ENCODE measurements around the gene RNF217.
"Not testable (repeated sequence)": the region's sequence is repeated elsewhere in the genome, so short reads cannot be mapped to it uniquely, and the experiment has no call there.

The RNF217 gene

DNA sequence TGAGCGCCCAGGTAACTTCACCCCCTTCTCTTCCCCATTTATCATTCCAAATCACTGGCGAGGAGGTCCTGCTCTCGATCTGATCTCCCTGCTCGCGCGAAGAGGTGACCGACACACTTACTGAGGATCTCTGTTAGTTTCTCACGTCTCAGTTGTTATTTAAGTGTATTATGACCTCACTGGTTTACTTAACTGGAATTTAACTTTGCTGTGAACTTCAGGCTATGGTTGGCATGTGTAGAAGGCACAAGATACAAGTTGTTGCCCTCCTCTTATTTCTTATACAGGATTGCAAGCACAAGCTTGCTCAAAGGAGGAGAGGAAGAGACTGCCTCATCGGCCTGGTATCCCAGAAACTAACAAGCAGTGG, 1.2 kb downstream of the RNF217 start:
- DNase-seq: no peak

DNA sequence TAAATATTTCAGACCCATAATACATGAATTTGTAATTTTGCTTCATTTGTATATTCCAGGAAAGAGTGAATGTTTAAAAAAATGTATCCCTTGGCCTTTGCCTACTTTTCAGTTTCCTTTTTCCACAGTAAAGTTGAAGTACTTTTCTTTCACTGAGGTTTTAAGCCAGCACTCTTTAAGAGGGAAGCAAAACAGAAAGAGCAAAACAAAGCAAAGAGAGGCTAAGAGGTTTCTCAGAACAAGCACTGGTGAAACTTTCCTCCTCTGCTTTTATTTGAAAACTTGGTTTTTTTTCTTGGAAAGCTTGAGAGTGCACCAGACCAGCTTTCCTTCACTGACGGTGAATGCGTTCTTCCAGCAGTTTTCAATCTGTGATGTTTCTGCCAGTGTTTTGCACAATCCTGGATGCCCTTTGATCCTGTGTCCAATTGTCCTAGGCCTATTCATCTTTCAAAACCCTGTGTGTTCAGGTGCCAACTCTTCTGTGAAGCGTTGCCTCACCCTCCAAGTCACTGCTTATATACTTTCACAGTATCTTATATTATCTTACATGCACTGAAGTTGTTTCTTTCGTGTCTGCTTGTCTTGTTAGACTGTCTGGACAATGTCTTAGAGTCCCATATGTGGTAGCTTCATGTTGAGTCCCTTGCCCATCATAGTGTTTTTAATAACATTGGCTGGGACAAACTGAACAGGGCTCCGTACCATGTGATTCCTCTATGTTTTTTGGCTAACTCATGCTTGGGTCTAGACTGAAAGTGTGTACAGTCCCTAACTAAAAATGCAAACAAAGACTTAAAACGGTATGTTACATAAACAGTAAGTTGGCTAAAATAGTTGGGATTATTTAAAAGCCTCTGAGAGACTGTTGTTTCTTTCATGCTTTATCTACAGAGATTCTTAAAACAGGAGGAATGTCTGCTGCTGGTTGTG, 1.9 kb downstream of the RNF217 start:
- DNase-seq: no peak

DNA sequence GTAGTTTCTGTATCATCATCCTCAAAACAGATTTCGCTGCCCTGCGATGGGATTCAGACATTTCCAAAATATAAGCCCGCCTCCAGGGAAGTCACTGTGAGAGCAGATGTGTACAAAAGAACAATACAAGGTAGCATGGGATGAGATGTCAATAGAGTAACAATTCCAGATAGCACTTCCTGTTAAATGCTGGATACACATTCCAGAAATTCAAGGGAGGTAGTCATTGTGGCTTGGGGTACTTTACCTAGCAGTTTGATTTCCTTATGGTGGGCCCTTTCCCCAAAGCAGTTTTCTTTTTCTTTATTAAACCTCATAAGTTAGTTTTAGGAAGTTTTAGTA, 2.5 kb downstream of the RNF217 start:
- no peak for DNase-seq

DNA sequence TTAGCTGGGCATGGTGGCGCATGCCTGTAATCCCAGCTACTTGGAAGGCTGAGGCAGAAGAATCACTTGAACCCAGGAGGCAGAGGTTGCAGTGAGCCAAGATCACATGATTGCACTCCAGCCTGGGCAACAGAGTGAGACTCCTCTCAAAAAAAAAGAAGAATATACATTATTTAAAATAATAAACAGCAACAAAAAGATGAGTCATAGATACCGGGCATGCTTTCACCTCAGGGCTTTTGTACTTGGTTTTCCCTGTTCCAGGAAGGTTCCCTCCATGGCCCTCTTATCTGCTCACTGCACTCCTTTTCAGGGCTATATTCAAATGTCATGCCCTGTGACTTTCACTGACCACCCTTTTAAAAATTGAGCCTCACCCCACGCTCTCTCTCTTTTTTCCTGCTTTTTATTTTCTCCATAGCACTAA, 3.2 kb downstream of the RNF217 start:
- not testable (repeated sequence) for DNase-seq

DNA sequence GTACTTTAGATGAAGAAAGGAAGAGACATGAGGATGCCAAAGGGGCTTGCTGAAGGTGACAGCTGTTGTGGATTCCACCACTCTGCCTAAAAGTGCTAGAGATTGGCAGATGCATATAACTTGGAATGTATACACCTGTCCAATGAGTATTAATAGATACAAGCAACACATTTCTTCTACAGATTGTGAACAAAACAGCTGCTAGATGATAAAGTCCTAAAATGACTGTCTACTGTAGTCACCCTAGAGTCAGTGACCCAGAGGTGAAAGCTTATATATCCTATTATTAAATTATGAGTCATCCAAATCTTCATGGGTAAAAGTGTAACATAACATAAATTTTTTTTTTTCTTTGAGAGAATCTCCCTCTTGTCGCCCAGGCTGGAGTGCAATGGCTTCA, 5.2 kb downstream of the RNF217 start:
- DNase-seq: no peak

DNA sequence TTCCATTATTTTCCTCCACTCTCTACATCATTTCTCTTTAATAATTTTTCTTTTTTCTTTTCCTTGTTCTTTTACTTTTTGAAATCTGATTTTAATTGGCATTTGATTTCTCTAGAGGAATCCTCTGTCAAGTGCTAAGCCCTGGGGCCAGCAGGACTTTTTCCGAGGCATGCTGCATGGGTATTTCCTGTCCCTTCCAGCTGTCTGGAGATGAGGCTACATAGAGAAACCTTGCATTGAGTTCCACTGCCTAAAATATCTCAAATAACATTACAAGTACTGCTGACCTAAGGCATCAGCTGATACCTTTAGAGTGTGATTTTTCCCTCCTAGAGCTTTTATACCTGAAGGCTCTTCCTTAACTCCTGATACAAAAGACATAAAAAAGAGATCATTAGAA, 6.2 kb downstream of the RNF217 start:
- no peak for DNase-seq

DNA sequence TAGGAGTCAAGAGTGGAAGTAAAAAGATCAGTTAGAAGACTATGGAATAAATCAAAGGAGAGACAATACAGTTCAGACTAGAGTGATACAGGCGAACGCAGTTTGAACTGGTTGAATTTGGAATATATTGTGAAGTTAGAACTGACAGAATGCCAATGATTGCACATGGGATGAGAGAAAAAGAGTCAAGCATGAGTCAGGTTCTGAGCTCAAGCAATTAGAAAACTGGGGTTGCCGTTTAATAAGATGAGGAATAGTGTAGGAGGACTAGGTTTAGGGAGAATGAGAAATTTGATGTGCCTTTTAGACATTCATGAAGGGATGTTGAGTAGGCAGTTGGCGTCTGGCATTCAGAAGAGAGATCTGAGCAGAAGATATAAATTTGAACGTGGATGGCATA, 8.0 kb downstream of the RNF217 start:
- no peak for DNase-seq

DNA sequence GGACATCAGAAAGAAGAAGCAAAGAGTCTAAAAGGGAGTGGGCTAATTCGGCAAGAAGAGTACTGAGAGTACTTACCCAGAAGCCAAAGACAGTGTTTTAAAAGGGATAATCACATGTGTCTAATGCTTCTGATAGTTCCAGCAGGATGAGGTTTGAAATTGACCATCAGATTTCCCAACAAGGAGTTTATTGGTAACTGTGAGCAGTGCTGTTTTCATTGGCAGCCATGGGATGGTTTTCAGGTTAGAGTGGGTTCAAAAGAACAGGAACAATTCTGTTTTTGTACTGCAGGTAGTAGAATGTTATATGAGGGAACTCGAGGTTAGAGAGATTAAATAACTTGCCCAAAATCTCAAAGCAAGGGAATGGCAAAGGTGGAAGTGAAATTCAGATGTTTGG, 8.5 kb downstream of the RNF217 start:
- DNase-seq: no peak

DNA sequence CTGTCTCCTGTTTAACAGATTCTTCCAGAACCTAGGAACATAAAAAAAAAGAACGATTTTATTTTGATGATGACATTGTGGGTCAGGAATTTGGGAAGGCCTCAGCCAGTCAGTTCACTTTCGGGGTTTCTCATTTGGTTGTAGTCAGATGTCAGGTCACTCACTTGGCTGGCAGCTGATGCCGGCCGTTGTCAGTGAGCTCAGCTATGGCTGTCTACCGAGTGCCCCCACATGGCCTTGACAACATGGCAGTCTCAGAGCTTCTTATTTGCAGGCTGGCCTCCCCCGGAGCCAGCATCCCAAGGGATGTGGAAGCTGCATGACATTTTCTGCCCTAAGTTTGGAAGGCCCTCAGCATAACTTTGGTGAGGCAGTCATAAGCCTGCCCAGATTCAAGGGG, 11.5 kb downstream of the RNF217 start:
- DNase-seq: no peak

DNA sequence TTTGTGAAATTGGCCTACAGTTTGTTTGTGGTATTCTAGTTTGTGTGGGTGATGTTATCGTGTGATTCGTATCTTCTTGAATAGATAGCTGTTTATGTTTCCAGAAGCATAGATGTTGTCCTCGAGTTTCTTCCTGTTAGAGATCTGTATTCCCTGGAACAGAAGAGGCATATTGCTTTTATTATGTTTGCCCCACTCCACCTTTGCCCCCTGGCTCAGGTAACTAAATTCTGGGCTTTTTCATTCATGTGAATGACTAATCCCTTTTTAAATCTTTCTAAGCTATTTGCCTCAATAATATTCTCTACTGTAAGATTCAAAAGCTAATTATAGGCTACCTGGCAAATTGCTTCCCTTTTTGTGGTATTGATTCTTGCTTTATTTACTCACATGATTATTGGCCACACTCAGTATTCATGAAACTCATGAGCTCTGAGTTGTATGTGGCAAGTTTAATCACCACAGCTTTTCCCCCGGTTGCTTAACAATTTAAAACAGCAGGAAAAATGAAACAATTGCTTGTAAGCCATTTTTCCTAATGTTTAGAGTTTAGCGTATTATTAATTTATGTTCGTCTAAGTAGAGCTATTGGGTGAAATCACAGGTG, 12.6 kb downstream of the RNF217 start:
- DNase-seq: no peak

DNA sequence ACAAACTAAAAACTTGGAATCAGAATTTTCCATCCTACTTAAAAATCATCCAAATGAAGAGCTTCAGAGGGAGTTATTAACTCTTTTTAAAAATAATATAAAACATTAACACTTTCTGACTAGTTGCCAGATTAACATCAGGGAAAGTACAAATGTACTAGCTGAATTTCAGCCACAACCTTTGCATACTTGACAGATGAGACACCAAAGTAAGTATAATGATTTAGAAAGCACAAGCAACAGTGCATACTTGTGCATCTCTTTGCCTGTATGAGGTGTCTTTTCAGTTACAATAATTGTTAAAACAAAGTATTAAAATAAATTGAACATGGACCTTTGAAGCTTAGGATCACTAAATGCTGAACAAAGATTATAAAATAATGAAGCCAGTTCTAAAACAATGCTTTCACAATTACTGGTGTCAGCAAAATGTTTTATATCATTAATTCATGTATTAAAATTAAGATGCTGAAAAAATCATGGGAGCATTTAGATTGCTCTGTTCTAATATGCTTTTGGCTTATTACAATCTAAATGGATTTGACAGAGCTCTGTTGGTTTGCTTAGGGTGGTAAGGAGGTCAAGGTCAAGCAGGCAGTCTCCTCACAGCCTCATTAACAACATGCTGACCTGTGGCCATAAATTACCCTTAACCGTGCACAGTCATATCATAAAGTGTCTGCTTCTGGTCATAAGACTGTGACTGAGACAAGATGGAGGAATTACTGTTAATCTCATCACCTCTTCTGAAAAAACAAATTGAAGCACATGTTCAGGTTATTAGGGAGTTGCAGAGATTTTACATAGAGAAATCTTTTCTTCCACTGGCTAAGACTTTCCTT, 15.1 kb downstream of the RNF217 start:
- DNase-seq: no peak

DNA sequence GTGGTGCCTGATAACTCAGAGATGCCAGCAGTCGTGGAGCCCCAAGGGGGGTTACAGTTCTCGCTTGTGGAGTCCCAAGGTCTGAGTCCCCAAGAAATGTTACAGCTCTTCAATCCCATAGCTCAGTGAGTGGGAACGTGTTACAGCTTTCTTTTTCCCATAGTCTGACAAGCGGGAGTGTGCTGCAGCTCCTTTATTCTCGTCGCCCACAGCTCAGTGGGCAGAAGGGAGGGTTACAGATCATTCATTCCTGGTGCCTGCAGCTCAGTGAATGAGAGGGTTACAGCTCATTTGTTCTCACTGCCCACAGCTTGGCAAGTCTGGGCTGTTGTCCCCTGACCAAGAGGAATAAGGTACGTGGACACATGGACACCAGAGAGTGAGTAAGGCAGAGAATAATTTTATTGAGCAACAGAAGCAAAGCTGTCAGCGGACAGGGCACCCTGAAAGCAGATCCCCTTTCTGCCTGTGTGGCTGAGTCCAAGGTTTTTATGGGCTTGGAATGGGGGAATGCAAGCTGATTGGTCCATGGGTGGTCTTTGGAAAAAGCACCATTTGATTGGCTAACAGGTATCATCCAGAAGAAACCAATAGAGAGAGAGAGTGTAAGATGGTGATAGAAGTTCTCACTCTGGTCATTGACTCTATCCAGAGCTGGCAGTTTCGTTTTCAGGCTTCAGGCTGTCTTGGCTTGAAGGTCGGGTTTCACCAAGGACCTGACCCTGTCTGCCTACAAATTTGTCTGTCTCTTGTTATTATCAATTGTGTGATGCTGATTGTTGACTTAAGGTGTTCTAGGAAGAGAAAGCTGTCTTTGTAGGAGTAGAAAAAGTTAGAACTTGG, 16.4 kb downstream of the RNF217 start:
- DNase-seq: no peak

DNA sequence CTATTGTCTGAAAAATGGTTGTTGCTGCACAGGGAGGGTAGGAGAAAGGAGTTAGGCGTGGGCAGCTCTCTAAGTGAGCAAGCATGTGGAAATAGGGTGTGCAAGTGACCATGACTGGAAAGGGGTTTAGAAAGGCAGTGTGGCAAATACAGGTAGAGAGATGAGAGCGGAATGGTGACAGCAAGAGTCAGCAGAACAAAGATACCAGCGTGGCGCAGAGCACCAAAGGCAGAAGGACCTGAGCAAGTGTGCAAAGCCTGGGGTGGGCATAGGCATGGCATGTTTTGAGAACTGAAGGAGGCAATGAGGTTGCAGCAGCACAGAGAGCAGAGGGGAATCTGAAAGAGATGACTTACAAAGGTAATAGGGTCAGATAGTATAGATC, 17.0 kb downstream of the RNF217 start:
- DNase-seq: no peak

DNA sequence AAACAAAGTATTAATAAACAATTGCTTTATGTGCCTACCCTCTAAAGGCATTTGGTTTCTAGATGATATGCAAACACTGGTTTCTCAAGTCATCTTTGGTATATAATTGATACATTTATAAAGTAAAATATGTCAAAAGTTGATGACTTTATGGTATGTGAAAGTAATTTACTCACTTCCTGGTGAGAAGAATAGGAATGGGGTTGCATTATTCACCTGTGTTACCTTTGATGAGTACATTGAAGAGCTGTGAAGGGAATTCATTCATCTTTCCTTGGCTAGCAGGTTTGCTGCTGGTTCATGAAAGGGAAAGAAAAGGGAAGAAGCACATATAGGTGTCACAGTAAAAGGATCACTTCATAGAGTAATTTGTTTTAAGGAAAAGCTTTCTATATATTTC, 20.4 kb downstream of the RNF217 start:
- DNase-seq: no peak

DNA sequence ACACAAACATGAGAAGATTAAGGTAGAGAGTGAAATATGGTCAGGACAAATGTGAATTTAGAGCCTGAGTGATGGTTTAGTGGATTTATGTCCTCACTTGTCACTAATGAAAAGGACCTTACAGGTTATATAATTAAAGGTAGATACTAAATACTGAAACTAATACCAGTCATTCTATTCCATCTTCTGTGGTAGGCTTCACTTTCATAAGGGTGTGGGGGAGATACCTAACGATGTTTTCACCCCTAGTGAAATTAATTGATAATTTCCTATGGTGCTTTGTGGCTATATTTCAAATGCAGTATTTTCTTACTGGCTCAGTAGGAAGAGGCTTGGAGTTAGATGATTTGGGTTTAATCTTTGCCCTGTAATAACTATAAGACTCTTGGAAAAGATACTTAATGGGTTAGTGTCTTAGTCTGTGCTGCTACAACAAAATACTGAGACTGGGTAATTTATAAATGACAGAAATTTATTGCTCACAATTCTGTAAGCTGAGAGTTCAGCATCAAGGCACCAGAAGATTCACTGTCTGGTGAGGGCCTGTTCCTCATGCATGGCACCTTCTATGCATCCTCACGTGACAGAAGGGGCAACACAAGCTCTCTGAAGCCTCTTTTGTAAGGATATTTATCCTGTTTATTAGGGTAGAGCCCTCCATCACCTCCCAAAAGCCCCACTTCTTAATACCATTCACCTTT, 21.3 kb downstream of the RNF217 start:
- no peak for DNase-seq

DNA sequence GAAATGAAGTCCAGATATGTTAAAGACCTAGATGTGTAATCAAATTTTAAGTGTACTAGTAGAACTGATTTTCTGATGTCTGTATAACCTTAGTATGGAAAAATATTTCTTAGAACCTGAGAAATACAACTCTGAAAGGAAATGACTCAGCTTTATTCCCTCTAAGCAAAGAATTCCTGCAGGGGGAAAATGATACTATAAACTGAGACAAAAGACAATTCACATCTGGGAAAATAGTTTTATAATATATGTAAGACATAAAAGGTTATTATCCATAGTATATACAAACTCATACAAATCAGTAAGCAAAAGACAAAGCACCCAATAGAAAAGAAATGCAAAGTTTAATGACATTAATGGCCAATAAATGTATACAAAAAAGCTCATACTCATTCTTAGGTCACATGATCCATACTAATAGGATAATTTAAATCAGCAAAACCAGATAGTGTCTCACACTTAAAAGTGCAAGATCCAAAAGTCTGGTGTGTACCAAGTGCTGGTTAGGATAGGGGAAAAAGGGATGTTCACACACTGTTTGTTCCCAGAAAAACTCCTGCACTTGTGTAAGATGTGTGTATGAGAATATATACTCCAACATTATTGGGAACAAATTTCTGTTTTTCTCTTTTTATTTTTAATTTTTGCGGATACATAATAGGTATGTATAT, 22.6 kb downstream of the RNF217 start:
- no peak for DNase-seq

DNA sequence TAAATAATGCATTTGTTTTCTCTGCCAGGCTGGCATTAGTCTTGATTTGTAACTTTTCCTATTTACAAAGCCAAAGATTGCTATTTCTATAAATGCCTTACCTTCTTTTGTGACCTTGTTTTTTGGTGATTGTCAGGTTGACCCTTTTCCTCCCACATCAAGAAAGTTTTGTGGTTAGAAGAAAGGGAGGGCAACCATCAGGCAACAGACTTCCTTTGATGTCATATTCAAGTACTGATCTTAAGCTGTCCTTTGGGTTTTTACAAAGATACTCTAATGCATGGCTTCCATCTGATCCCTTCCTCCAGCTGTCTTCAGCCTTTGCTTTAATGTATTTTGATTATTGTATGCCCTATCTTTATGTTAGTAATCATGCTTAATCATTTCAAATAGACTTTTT, 23.9 kb downstream of the RNF217 start:
- DNase-seq: no peak

DNA sequence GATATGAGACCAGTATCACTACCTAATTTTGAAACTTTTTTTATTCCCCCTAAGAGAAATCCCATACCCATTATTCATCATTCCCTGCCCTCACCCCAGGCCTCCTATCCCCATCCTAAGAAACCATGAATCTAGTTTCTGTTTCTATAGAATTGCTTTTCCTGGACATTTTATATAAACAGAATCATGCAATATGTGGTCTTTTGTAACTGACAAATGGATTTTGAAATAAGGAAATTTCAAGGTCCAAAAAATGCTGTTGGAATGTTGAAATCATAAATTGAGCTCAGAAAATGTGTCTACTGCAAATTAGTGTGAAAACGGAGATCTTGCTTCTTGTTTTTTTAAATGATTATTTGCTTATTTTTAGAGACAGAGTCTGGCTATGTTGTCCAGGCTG, 25.1 kb downstream of the RNF217 start:
- no peak for DNase-seq

DNA sequence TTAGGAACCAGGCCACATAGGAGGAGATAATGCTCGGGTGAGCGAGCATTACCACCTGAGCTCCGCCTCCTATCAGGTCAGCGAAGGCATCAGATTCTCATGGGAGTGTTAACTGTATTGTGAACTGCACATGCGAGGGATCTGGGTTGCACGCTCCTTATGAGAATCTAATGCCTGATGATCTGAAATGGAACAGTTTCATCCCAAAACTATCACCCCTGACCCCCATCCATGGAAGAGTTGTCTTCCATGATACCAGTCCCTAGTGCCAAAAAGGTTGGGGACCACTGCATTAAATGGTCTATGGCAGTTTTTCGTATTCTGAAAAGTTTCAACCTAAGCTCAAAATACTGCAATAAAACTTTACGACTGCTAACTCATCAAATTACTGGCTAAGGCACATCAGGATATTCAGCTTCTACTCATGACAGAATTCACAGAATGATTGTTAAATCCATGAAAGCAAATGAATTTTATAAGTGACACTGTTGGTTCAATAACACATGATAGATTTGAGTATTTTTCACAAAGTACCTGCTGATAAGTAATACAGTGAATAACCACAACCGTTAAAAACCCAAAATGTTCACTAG, 25.9 kb downstream of the RNF217 start:
- DNase-seq: no peak

DNA sequence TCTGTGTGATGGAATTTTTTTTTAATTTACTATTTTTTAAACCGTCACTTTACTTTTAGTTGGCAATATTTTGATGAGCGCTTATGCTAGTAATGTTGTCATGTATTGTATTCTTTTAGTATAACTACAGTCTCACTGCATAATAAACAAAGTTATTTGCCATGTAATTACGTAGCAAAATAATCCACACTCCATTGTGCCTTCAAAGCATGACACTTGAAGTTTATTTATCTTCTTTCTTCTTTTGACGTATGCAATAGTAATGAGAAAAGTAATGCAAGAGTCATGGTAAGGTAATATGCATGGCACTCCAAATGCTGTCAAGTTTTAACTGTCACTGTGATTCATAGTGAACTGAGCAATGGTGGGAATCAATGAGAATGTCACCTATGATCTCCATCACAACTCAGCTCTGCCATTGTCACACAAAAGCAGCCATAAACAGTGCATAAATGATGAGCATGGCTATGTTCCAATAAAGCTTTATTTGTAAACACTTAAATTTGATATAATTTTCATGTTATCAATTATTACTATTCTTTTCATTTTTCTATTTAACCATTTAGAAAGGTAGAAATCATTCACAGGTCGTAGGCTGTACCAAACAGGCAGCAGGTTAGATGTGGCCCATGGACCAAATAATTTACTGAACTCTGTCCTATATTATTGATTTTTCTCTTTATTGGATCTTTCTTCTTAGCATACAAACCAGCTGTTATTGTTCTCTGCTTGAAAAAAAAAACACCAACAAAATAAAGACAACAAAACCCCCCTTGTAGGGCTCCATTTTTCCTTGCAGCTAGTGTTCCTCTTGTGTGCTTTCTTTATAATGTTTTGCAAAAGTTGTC, 27.1 kb downstream of the RNF217 start:
- DNase-seq: no peak

All from T1000 (cell line).